HUES6 (cell line): ENCODE measurements around the gene SLC35F1.

Experiments
- H3K27ac ChIP-seq: 2 replicates; pipeline ENCODE4 v1.7.0; 2013; ENCODE audit warnings: low read depth, mild to moderate bottlenecking, low read length, inconsistent platforms
- H3K27me3 ChIP-seq: 2 replicates; pipeline ENCODE4 v1.6.1; 2013; ENCODE audit warnings: low read length; ENCODE audit not compliant: control insufficient read depth, insufficient read depth
- H3K36me3 ChIP-seq: 2 replicates; pipeline ENCODE4 v1.6.1; 2013; ENCODE audit warnings: low read length; ENCODE audit not compliant: control insufficient read depth, insufficient read depth
- H3K4me1 ChIP-seq: 2 replicates; pipeline ENCODE4 v1.6.1; 2013; ENCODE audit warnings: low read length; ENCODE audit not compliant: control insufficient read depth, insufficient read depth
- H3K4me3 ChIP-seq: 2 replicates; pipeline ENCODE4 v1.5.1; 2013; ENCODE audit warnings: low read depth, low read length
- H3K9ac ChIP-seq: one replicate; pipeline ENCODE4 v1.6.1; 2013; ENCODE audit warnings: mild to moderate bottlenecking, low read length
- H3K9me3 ChIP-seq: 2 replicates; pipeline ENCODE4 v1.6.1; 2013; ENCODE audit warnings: low read depth, low read length; ENCODE audit not compliant: control insufficient read depth, insufficient read depth

The SLC35F1 gene

GRCh38 chr6:117927866-117928265 lies 20.8 kb downstream of the SLC35F1 start:
- 0 out of 2 replicates have a peak, but pooled peaks cover 3% of the 10 kb centered on the region for H3K36me3 ChIP-seq
- no peaks in the 10 kb centered on the region for H3K4me1 ChIP-seq
- H3K27ac ChIP-seq: no peak overlapping the region
- H3K4me3 ChIP-seq: no peak overlapping the region
- peaks cover 26% of the 10 kb centered on the region for H3K9me3 ChIP-seq
- no peaks in the 10 kb centered on the region for H3K27me3 ChIP-seq
- no peak overlapping the region for H3K9ac ChIP-seq

- no peak overlapping the region for H3K9ac ChIP-seq
- H3K27me3 ChIP-seq: no peaks in the 10 kb centered on the region
- no peak overlapping the region for H3K27ac ChIP-seq
- H3K9me3 ChIP-seq: peaks cover 26% of the 10 kb centered on the region
- no peak overlapping the region for H3K4me3 ChIP-seq
- 0 out of 2 replicates have a peak, but pooled peaks cover 3% of the 10 kb centered on the region for H3K36me3 ChIP-seq
- no peaks in the 10 kb centered on the region for H3K4me1 ChIP-seq
These were observed 21.8 kb downstream of the SLC35F1 start for GRCh38 chr6:117928833-117929232.

GRCh38 chr6:117929501-117929900 lies 22.4 kb downstream of the SLC35F1 start:
- Histone ChIP-seq H3K27ac (no peak overlapping the region), H3K4me1 (no peaks in the 10 kb centered on the region), H3K36me3 (0 out of 2 replicates have a peak, but pooled peaks cover 3% of the 10 kb centered on the region), H3K27me3 (no peaks in the 10 kb centered on the region), H3K4me3 (no peak overlapping the region), H3K9me3 (peaks cover 26% of the 10 kb centered on the region), H3K9ac (no peak overlapping the region)

- Histone ChIP-seq H3K4me1 (no peaks in the 10 kb centered on the region), H3K9me3 (peaks cover 26% of the 10 kb centered on the region), H3K27ac (no peak overlapping the region), H3K9ac (no peak overlapping the region), H3K36me3 (0 out of 2 replicates have a peak, but pooled peaks cover 3% of the 10 kb centered on the region), H3K27me3 (no peaks in the 10 kb centered on the region), H3K4me3 (no peak overlapping the region)
These were observed 23.6 kb downstream of the SLC35F1 start for GRCh38 chr6:117930645-117931044.

- Histone ChIP-seq H3K9me3 (peaks cover 25% of the 10 kb centered on the region), H3K27me3 (no peaks in the 10 kb centered on the region), H3K9ac (no peak overlapping the region), H3K4me3 (no peak overlapping the region), H3K36me3 (0 out of 2 replicates have a peak, but pooled peaks cover 3% of the 10 kb centered on the region), H3K4me1 (no peaks in the 10 kb centered on the region), H3K27ac (no peak overlapping the region)
These were observed 24.9 kb downstream of the SLC35F1 start for GRCh38 chr6:117932001-117932400.

GRCh38 chr6:117932676-117933075 lies 25.6 kb downstream of the SLC35F1 start:
- Histone ChIP-seq H3K9ac (no peak overlapping the region), H3K4me3 (no peak overlapping the region), H3K9me3 (peaks cover 19% of the 10 kb centered on the region), H3K27me3 (no peaks in the 10 kb centered on the region), H3K36me3 (0 out of 2 replicates have a peak, but pooled peaks cover 3% of the 10 kb centered on the region), H3K4me1 (0 out of 2 replicates have a peak, but pooled peaks cover under 1% of the 10 kb centered on the region), H3K27ac (no peak overlapping the region)

- H3K9ac ChIP-seq: no peak overlapping the region
- H3K27ac ChIP-seq: no peak overlapping the region
- 0 out of 2 replicates have a peak, but pooled peaks cover 3% of the 10 kb centered on the region for H3K36me3 ChIP-seq
- peaks cover 8% of the 10 kb centered on the region; the same call in 1 of the 2 replicates for H3K4me1 ChIP-seq
- H3K9me3 ChIP-seq: peaks cover 12% of the 10 kb centered on the region
- H3K27me3 ChIP-seq: no peaks in the 10 kb centered on the region
- no peak overlapping the region for H3K4me3 ChIP-seq
These were observed 26.4 kb downstream of the SLC35F1 start for GRCh38 chr6:117933471-117933870.

- H3K36me3 ChIP-seq: no peaks in the 10 kb centered on the region
- no peak overlapping the region for H3K9ac ChIP-seq
- H3K4me1 ChIP-seq: peaks cover 16% of the 10 kb centered on the region; the same call in 1 of the 2 replicates
- H3K27me3 ChIP-seq: no peaks in the 10 kb centered on the region
- H3K9me3 ChIP-seq: no peaks in the 10 kb centered on the region
- no peak overlapping the region for H3K4me3 ChIP-seq
- H3K27ac ChIP-seq: 0 out of 2 replicates have a peak overlapping the region, but pooled peaks have one; percentile 40
These were observed 31.4 kb downstream of the SLC35F1 start for GRCh38 chr6:117938311-117938995.

GRCh38 chr6:117947234-117947633 lies 40.2 kb downstream of the SLC35F1 start:
- no peak overlapping the region for H3K4me3 ChIP-seq
- H3K36me3 ChIP-seq: no peaks in the 10 kb centered on the region
- peaks cover 12% of the 10 kb centered on the region for H3K4me1 ChIP-seq
- no peaks in the 10 kb centered on the region for H3K27me3 ChIP-seq
- no peak overlapping the region for H3K27ac ChIP-seq
- no peaks in the 10 kb centered on the region for H3K9me3 ChIP-seq
- H3K9ac ChIP-seq: no peak overlapping the region

GRCh38 chr6:117951783-117952182 lies 44.7 kb downstream of the SLC35F1 start:
- Histone ChIP-seq H3K4me1 (peaks cover 12% of the 10 kb centered on the region), H3K36me3 (no peaks in the 10 kb centered on the region), H3K27ac (0 out of 2 replicates have a peak overlapping the region, but pooled peaks have one; percentile 20), H3K4me3 (no peak overlapping the region), H3K27me3 (no peaks in the 10 kb centered on the region), H3K9me3 (no peaks in the 10 kb centered on the region), H3K9ac (no peak overlapping the region)

- Histone ChIP-seq H3K4me3 (no peak overlapping the region), H3K4me1 (peaks cover 12% of the 10 kb centered on the region)
These were observed 48.7 kb downstream of the SLC35F1 start for GRCh38 chr6:117955684-117956256.

More at GRCh38 chr6:117955684-117956256, 48.7 kb downstream of the SLC35F1 start:
- Histone ChIP-seq H3K27ac (no peak overlapping the region), H3K36me3 (no peaks in the 10 kb centered on the region), H3K27me3 (no peaks in the 10 kb centered on the region), H3K9ac (no peak overlapping the region), H3K9me3 (no peaks in the 10 kb centered on the region)
